GM19455 (cell line): ENCODE measurements around the gene PRG2.

ENCODE experiments used
- ATAC-seq: cut with Tn5 transposase; IDR thresholded peaks from one replicate; pipeline ENCODE4 v1.9.1; 2021; ENCODE audit not compliant: unreplicated experiment

Gene PRG2, protein sequence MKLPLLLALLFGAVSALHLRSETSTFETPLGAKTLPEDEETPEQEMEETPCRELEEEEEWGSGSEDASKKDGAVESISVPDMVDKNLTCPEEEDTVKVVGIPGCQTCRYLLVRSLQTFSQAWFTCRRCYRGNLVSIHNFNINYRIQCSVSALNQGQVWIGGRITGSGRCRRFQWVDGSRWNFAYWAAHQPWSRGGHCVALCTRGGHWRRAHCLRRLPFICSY

DNA sequence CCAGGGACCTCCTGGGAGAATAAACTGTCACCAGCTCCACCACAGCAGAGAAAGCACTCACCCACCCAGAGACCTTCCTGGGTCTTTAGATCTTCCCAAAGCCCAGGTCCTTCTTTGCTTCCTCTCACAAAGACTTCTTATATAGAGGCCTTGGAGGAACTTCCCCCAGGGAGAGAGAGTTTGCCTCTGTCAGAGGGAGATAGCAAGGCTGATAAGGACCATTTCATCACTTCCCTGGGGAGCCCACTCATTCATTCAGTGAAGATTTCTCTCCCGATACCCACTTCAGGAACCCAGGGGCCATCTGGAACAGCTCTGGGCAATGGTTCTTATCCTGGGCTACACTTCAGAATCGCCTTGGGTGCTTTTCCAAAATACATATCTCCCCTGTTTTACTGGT lies at the start of gene PRG2:
PRG2 (minus strand) TSS at position 116 of the 400 bp plus-strand sequence. CDS start 706 bp downstream, outside the sequence.
- no peak for ATAC-seq

DNA sequence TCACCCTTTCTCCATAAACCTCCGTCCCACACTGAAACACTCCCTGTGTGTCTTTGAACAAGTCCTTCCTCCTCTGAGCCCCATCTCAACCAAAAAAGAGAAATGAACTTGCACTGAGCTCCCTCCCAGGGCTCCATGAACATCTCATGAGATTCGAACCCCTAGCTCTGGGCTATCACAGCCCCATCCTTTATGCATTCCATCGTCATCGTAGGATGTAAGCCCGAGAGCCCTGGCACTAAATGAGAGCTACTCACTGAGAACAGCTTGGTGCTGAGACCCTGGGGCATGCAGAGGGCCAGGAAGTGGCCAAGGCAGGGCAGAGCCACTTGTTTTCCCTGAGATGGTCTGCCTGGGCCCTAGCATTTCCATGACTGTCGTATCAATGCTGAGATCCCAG lies 49.3 kb upstream of the PRG2 start:
- no peak for ATAC-seq

DNA sequence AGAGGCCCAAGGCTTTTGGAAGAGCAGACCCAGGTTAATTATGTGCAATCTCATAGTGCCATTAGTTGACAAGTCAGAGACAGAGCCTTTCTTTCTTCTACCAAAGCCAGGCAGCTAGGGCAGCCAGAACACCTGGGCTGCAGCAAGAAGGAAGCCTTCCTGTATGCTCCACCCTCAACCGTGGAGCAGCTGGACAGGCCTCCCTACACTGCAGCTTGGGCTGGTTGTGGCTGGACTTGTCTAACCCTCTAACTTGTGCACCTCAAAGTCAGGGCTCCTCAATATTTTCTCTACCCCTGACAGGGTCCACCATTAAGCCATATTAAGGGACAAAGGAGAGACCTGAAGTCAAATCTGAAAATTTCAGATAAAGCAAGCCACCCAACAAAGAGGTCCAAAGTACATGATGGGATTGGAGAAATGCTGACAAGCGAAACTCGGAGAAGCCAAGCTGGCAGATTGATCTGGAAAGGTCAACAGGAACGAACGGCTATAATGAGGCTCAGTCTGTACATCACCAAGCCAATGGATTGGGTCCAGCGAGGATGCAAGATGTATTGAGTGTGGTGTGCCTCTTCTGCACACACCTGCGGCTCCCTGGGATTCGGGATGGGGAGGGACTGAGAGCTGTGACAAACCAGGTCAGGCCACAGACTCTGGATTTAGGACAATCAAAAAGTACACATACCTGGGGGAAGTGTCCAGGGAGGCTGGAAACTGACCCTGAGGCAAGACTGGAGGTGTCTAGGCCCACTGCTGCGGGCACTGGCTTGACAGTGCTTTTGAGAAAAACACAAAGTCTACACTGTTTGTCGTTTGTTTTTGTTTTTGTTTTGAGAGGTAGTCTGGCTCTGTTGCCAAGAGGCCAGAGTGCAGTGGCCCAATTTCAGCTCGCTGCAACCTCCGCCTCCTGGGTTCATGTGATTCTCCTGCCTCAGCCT lies 48.2 kb upstream of the PRG2 start:
- ATAC-seq = no peak

DNA sequence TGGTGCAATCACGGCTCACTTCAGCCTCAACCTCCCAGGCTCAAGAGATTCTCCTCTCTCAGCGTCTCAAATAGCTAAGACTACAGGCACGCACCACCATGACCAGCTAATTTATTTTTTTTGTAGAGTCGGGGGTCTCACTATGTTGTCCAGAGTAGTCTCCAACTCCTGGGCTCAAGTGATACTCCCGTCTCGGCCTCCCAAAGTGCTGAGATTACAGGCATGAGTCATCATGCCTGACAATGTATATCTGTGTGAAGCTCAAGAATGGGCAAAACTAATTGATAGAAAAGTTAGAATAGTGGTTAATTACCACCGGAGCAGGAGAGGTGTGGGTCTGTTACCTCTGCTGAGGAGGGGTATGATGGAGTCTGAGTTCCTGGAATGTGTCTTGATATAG lies 45.6 kb upstream of the PRG2 start:
- ATAC-seq = no peak

DNA sequence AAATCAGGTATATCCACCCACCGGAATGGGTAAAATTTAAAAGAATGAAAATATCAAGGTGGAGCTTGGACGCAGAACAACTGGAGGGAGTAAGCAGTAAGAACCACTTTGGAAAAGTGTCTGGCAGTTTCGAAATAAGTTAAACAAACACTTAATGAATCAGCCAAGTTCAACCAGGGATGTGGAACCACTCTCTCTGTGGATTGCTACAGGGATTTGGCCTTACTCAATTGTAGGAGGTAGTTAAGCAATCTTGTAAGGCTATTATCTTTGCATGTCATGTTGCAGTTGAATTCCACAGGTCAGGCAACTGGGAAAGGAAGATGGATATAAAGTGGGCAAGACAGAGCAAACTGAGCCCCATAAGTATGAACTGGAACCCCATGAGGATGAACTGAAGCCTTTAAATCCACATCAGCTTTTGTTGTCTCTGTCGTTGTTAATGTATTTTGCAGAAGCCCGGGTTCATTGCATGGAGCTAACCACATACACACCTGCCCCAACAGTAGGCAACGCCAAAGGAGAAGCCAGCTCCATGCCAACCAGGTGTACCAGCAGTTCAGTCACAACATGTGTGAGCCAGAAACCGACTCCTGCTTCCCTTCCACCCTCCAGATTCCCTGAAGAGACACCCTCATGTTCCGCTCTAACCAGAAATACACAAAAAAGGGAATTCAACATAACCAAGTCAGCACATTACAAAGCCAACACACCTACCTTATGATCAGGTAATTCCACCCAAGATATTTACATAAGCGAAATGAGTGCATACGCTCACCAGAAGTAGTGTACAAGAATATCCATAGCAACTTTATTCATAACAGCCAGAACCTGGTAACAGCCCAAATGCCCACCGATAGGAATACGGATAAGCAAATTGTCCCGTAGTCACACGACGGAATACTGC lies 44.4 kb upstream of the PRG2 start:
- ATAC-seq = no peak

DNA sequence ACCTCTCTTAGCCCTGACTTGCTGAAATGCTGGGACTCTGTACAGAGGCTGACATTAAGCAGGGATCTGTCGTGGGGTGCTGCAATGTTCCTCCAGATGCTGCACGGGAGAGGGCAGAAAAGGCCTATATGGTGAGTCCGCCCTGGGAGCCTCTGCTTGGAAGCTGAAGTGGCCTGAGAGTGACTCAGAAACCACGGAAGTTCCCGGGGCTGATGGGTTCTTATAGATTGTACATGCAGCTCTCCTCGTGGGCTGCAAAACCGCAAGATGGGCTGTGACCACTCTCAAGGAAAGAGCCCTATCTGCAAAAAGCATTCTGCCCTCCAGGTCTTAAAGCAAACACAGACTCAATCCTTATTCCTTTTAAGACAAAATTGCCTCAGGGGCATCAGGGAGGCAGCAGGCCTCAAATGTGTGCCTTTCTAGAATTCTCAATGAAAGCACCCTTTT lies 42.3 kb upstream of the PRG2 start:
- no peak for ATAC-seq

DNA sequence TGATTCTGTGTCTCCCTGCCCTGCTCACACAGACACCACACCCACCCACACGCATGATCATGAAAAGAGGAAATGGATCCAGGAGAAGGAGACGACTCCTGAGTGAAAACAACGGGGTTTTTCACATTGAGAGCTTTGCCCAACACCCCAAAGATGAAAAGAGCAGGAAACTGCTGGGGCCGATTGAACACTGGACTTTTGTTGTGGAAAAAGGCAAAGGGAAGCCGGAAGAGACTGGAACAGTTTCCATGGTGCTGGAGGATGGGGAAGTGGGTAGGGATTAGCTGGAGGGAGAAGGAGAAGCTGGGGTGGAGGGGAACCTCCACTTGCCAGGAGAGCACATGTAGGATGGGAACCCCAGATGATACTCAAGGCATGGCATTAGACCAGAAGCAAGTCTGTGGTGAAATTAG lies 41.7 kb upstream of the PRG2 start:
- ATAC-seq = no peak

DNA sequence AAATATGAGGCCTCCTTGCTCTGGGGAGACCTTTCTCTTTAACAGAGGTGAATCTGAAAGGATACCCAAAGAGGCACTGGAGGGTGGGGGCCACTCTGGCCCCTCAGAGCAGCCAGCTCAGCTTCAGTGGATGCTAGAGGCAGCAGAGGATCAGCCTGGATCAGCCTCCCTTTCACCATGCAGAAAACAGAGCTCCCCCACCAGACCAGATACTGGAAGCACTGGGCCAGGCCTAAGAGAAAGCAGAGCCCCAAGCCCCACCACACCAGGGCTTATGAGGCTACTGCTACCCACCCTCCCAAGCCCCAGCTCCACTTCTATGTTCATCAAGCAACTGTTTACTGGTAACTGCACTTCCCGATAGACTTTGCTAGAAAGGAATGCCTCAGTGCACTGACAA lies 40.5 kb upstream of the PRG2 start:
- ATAC-seq = no peak

DNA sequence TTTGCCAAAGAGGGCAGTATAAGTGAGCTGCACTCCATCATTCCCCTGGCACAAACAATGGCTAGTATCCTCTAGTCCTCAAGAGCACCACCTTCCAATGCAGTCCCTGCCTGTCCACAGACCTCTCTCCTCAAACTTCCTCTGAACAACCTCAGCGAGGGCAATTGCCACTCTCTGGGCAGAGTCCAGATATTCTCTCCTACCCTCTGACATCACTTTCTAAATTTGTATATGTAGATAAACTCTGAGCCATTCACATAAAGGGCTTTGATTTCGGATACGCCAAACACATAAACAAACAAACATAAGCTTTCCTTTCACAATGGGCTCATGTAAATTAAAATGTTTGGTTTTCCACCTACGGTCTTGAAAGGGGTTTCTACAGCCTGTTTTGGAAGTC lies 39.5 kb upstream of the PRG2 start:
- ATAC-seq = no peak

DNA sequence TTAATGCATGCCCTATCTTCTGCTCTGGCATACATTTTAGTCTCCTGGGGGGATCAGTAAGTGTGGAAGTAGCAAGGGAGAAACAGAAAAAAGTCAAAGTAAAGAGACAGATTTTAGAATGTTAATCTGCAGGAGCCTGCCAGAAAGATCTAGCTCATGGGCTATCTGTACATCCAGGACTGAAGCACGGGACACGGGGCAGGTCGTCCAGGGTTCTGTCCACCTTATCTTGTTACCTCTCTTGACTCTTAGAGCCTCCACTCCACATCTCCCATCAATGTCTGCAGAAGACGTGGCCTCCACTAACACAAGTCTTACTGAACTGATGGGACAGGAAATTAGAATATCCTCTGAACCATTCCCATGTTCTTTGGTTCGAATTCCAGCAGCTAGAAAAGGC lies 38.2 kb upstream of the PRG2 start:
- ATAC-seq = no peak

DNA sequence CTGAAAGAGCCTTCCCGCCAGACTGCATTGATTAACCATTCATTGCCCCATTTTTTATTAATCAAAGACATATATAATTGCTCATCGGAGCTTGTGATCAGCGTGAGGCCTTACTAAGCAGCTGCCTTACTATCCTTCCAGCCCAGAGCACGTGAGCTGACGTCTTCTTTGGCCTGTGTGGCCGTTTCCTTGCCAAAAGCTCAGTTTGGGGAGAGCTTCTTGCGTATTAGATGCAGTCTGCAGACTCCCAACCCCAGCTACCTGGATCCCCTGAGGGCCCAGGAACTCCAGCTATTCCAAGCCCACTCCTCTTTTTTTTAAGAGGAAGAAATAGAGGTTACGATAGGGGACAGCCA lies 37.3 kb upstream of the PRG2 start:
- no peak for ATAC-seq

DNA sequence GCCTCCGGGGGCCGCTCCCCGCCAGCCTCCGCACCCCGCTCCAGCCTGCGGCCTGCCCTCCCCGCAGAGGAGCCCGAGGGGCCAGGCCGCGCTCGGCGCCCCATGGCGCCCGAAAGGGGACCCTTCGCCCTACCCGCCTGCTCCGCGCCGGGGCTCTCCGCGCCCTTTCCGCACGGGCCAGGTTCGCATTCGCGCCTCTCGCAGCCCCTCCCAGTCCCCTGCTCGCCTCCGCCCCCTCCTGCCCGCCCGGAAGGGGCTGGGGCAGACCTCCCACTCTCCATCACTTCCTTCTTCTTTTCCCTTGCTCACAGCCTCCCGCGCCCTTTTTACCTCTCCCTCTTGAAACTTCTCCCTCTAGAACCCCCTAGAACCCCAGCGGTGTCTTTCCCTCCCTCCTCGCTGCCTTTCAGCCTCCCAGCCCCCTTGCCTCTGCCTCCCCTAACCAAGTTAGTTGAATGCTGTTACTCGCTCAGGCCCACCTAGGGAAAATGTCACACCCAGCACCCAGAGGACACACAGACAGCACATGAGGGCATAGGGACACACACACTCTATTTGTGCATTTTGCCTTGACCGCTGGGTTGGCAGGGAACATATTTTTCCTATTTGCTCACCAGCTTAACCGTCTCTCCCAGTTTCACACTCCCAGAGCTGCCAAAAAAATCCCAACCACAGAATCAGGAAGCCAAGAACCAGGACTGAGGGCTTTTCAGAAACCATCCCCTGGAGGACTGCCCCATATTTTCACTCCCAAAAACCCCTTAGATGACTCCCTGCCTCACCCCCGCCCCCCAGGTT lies 36.7 kb upstream of the PRG2 start, which contains the start of gene SLC43A3:
SLC43A3 (minus strand) TSS at position 193 of the 798 bp plus-strand sequence. CDS start 949 bp downstream, outside the sequence.
- peak; percentile 65 for ATAC-seq

DNA sequence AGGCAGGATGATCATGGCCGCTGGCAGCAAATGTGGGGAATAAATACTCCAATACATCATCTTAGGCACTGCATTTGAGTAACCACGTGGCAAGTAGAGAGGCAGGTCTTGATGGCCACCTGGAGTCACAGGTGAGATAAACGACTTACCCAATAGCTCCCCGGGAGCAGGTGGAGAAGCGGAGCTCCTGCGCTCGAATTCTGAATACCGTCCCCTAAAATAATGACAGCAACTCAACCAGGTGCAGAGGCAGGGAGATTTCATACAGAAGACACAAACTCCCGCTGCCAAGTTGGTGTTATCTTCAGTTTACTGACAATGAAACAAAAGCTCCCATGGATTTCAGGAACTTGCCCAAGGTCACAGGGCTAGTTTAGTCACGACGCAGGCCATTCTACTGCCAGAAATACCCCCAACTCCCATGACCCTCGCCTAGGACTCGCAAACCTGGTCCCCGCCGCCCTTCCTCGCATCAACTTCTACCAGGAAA lies 36.0 kb upstream of the PRG2 start:
- ATAC-seq = peak; percentile 8

DNA sequence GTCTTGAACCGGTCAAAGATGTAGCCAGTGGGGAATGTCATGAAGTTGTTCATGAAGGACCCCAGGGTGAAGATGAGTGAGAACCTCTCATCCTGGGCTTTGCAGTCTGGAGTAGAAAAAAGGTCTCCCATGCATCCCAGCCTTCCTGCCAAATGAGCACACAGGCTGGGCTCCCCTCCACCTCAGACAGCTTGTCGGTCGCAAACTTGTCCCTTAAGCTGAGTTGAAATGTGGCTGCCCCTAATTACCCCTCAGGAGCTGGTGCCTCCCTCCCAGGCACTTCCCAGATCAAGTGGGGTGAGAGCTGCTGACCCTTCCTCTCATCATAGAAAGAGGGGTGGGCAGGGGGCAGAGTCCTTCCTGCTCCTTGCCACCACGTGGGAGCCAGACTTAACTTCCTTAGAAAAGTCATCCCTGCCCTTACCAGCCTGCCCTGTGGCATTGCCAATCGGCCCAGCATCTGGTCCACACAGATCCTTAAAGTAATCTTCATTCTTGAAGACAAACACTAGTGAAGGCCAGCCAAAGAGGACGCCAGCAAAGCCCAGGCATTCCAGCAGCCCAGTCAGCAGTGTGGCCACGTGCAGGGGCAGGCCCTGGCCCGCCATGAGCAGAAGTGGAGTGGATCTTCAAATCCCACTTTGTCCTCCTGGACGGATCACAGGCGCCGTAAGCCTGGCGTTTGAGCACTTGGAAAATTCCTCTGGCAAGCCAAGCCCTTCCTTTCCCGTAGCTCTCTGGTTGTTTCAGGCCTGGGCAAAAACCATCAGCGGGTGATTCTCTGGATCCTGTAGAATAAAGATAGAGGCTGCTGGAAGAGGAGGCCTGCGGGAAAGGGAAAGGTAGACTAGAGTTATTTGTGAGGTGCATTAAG lies 35.4 kb upstream of the PRG2 start:
- ATAC-seq = no peak

DNA sequence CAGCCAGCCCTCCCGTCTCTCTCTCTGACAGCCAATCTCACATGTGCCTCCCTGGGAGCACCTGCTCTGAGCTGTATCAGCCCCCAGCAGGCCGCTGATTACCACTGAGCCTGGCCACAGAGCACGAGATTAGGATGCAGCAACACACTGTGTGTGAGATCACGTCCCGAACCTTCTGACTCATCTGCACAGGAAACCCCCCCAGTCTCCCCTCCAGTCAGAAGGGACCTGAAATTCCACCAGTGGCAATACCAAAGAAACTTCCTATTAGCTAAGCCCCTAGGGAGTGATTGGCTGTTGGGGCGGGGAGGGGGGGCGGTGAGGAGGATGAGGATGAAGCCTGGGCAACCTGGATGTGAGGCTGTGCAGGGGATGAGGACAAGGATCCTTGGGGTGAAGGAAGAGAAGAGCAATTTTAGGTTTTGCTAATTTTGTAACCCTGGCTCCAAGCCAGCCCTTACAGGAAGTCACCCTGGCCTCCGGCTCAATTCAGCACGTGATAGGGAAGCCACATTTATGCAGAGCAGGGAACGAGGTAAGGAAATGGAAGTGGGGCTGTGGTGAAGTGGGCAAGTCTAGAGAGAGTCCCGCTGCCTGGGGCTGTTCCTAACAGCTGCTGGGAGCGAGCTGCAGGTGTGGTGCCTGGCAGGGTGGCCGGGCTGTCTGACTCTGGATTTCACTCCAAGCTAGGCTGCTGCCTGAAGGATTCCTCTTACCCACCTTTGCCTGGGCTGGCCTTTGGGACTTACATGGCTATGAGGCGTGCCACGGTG lies 34.5 kb upstream of the PRG2 start:
- peak; percentile 84 for ATAC-seq

DNA sequence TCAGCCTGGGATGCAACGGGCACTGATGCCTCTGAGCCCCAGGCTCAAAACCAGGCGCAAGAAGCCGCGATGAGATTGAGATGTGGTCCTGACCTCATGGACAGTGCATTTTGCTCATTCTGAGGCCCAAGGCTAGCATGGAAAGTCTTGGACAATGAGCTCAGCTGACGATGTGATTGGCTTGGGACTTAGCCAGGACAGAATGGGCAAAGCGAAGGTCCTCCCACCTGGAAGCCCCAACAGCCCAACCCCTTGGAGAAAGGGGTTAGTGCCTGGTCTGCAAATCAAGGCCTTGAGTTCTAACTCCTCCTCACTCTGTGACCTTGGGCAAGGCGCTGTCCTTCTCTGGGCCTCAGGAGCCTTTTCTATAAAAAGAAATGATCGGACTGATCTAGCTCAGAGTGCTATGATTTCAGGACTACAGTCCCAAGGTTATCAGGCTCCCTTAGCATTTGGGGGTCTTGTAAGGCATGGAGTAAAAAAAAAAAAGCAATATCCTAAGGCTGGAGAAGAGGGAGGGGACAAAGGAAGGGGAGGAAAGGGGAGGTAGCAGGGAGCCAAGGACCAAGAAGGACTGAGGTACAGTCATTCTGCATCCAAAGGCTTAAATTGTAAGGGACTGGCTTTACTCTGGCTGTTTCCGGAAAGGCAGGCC lies 33.8 kb upstream of the PRG2 start:
- no peak for ATAC-seq

DNA sequence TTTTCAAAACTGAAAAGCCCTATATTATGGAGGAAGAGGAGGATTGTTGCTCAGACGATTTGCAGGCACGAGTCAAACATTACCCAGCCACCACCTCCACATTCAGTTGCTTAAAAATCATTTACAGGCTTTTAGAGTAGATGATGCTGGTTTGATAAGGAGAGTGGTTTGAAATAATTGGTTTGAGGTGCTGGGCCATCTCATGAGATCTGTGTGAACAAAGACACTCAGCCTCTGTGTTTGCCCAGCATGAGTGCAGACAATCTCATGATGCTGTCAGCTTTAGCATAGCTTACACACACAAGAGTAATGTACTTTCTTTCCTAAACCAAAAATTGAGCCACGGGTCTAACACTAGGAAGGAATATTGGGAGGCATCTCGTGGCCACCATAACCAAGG lies 32.2 kb upstream of the PRG2 start:
- no peak for ATAC-seq

DNA sequence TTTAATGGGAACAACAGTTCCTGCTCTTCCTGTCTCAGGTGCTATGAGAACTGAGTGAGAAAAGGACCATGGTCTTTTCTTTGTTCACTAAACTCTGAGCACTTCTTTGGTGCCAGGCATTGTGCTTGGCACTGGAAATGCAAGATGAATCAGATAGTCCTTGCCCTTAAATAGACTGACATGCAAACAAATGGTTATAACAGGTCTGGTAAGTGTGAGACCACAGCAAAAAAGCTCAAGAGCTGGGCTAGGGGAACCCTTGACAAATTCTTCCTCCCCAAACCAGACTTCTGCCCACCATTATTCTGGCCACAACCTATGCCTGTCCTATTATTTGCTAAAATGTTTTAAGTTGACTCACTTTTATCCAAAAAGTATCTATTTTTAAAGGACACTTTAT lies 31.4 kb upstream of the PRG2 start:
- no peak for ATAC-seq
